Nephron progenitor cell (in vitro differentiated cells): ENCODE results near the gene FSTL1.

Experiments used
- DNase-seq: peaks from one replicate; pipeline ENCODE4 v3.0.0; 2021
- H3K27ac Mint-ChIP-seq: 2 replicates; pipeline ENCODE4 v1.8.0; 2021; ENCODE audit warnings: mild to moderate bottlenecking, moderate library complexity, mixed read lengths
- H3K27me3 Mint-ChIP-seq: 2 replicates; pipeline ENCODE4 v1.8.0; 2021; ENCODE audit warnings: mild to moderate bottlenecking, low read depth, mixed read lengths; ENCODE audit not compliant: poor library complexity
- H3K36me3 Mint-ChIP-seq: 2 replicates; pipeline ENCODE4 v1.8.0; 2021; ENCODE audit warnings: low read depth, mixed read lengths
- H3K4me1 Mint-ChIP-seq: 2 replicates; pipeline ENCODE4 v1.8.0; 2021; ENCODE audit warnings: mixed read lengths
- H3K4me3 Mint-ChIP-seq: 2 replicates; pipeline ENCODE4 v1.8.0; 2021; ENCODE audit warnings: mild to moderate bottlenecking, moderate library complexity, mixed read lengths
- H3K9me3 Mint-ChIP-seq: 2 replicates; pipeline ENCODE4 v1.8.0; 2021; ENCODE audit warnings: mild to moderate bottlenecking, moderate library complexity, mixed read lengths
- CTCF ChIP-seq: fragments of 200-600 bp; sonication (generic); IDR thresholded peaks from 2 replicates; pipeline ENCODE4 v1.5.0; 2021; ENCODE audit warnings: antibody characterized with exemption

FSTL1 gene

GRCh38 chr3:120450600-120451271, at the start of gene FSTL1:
TSS of gene FSTL1 (minus strand) at chr3:120450992. CDS start at chr3:120450746, 246 bp downstream.
- peaks cover 53% of the 10 kb centered on the region for H3K4me1 Mint-ChIP-seq
- peak within 1 kb of the TSS; percentile 97 for H3K4me3 Mint-ChIP-seq
- H3K27ac Mint-ChIP-seq: peak within 1 kb of the TSS; percentile 90
- no peak for TF ChIP-seq CTCF
- H3K36me3 Mint-ChIP-seq: peaks cover 15% of the 10 kb centered on the region
- DNase-seq: peak; percentile 83
- H3K9me3 Mint-ChIP-seq: peaks cover 5% of the 10 kb centered on the region
- peaks cover 4% of the 10 kb centered on the region for H3K27me3 Mint-ChIP-seq

GRCh38 chr3:120498556-120499346, 48.0 kb upstream of the FSTL1 start:
- Mint-ChIP-seq H3K4me3 (no peak overlapping the region), H3K36me3 (no peaks in the 10 kb centered on the region), H3K4me1 (peaks cover 34% of the 10 kb centered on the region), H3K27me3 (no peaks in the 10 kb centered on the region), H3K27ac (peak overlapping the region; percentile 14), H3K9me3 (peaks cover 19% of the 10 kb centered on the region)
- no peak for TF ChIP-seq CTCF
- peak; percentile 21 for DNase-seq

- TF ChIP-seq CTCF: no peak
- H3K27me3 Mint-ChIP-seq: no peaks in the 10 kb centered on the region
- peaks cover 19% of the 10 kb centered on the region for H3K9me3 Mint-ChIP-seq
- no peak overlapping the region for H3K27ac Mint-ChIP-seq
- H3K4me3 Mint-ChIP-seq: no peak overlapping the region
- DNase-seq: no peak
- no peaks in the 10 kb centered on the region for H3K36me3 Mint-ChIP-seq
- peaks cover 34% of the 10 kb centered on the region for H3K4me1 Mint-ChIP-seq
Measured at GRCh38 chr3:120497818-120498217, 47.0 kb upstream of the FSTL1 start.

GRCh38 chr3:120497336-120497735, 46.5 kb upstream of the FSTL1 start:
- H3K9me3 Mint-ChIP-seq: peaks cover 19% of the 10 kb centered on the region
- no peaks in the 10 kb centered on the region for H3K27me3 Mint-ChIP-seq
- H3K4me3 Mint-ChIP-seq: no peak overlapping the region
- H3K36me3 Mint-ChIP-seq: no peaks in the 10 kb centered on the region
- no peak for DNase-seq
- no peak for TF ChIP-seq CTCF
- H3K27ac Mint-ChIP-seq: no peak overlapping the region
- H3K4me1 Mint-ChIP-seq: peaks cover 34% of the 10 kb centered on the region

- TF ChIP-seq CTCF: no peak
- H3K4me1 Mint-ChIP-seq: peaks cover 37% of the 10 kb centered on the region
- no peaks in the 10 kb centered on the region for H3K27me3 Mint-ChIP-seq
- peaks cover 19% of the 10 kb centered on the region for H3K9me3 Mint-ChIP-seq
- DNase-seq: no peak
- H3K36me3 Mint-ChIP-seq: no peaks in the 10 kb centered on the region
- H3K4me3 Mint-ChIP-seq: no peak overlapping the region
- no peak overlapping the region for H3K27ac Mint-ChIP-seq
Measured at GRCh38 chr3:120496278-120497002, 45.6 kb upstream of the FSTL1 start.
